ENCODE results near the gene NLRP7. TPM values are rescaled to one million over a fixed set of nuclear protein-coding genes. Genes with fewer than 3 reads are reported as not detected.

Gene NLRP7
- total and polyA plus RNA-seq, 7 experiments from 2014 or later, result not detected

GRCh38 chr19:54883228-54883627, 64.1 kb downstream of the NLRP7 start:
- no peak for DNase-seq
- no peaks in the 10 kb centered on the region for H3K9me3 ChIP-seq (ENCODE audit: control insufficient read depth in 2 of 3, low read length in 3 of 3)
- no peaks in the 10 kb centered on the region for H3K36me3 ChIP-seq (ENCODE audit: control insufficient read depth in 2 of 3, insufficient read depth in 3 of 3, low read length in 3 of 3)
- ChIA-PET POLR2A (no interaction called here), CTCF (interaction anchor here (0.6 kb wide), 1 partner anchor 79 kb away, joined by 3 read pairs; no protein-coding TSS in a partner anchor)
- no peaks in the 10 kb centered on the region for H3K4me1 ChIP-seq (ENCODE audit: control insufficient read depth in 2 of 2, insufficient read depth in 2 of 2, low read length in 2 of 2)
- H3K36me3 Mint-ChIP-seq, result peaks cover 0 to 2% (median 0%) of the 10 kb centered on the region in 5 donors
- intact Hi-C loops (cut with micrococcal nuclease), result loop anchor here in 1 of 2 donors (2.0 to 10.0 kb wide), 7 partner anchors 36 to 532 kb away; partner anchors contain the start of genes PPP1R12C and RDH13
- no peak overlapping the region for H3K27ac ChIP-seq (ENCODE audit: low read depth, low read length)
- no peaks in the 10 kb centered on the region for H3K27me3 ChIP-seq (ENCODE audit: control insufficient read depth in 2 of 2, insufficient read depth in 2 of 2, low read length in 2 of 2)
- no peak overlapping the region for H3K4me3 ChIP-seq (ENCODE audit: low read length)
- peaks cover 12 to 50% (median 33%) of the 10 kb centered on the region in 5 donors for H3K27me3 Mint-ChIP-seq
- H3K4me3 Mint-ChIP-seq, result no peak overlapping the region
- ATAC-seq, result no peak
- no peak overlapping the region for H3K27ac Mint-ChIP-seq
- peaks cover 0 to 9% (median 0%) of the 10 kb centered on the region in 7 donors for H3K4me1 Mint-ChIP-seq
- peaks cover 0 to 9% (median 0%) of the 10 kb centered on the region in 11 donors for H3K9me3 Mint-ChIP-seq

GRCh38 chr19:54882758-54883157, 64.6 kb downstream of the NLRP7 start:
- H3K9me3 Mint-ChIP-seq, result peaks cover 0 to 9% (median 0%) of the 10 kb centered on the region in 11 donors
- no peaks in the 10 kb centered on the region for H3K9me3 ChIP-seq (ENCODE audit: control insufficient read depth in 2 of 3, low read length in 3 of 3)
- ChIA-PET CTCF (interaction anchor here (0.6 kb wide), 1 partner anchor 79 kb away, joined by 3 read pairs; no protein-coding TSS in a partner anchor), POLR2A (no interaction called here)
- no peak overlapping the region for H3K27ac ChIP-seq (ENCODE audit: low read depth, low read length)
- peak overlapping the region in 2 of 9 donors; percentile 51 to 82 for H3K27ac Mint-ChIP-seq
- ATAC-seq (peak; percentile 40), DNase-seq (no peak)
- H3K4me1 Mint-ChIP-seq, result peaks cover 0 to 11% (median 0%) of the 10 kb centered on the region in 7 donors
- no peaks in the 10 kb centered on the region for H3K27me3 ChIP-seq (ENCODE audit: control insufficient read depth in 2 of 2, insufficient read depth in 2 of 2, low read length in 2 of 2)
- no peaks in the 10 kb centered on the region for H3K4me1 ChIP-seq (ENCODE audit: control insufficient read depth in 2 of 2, insufficient read depth in 2 of 2, low read length in 2 of 2)
- H3K4me3 ChIP-seq (ENCODE audit: low read length), result no peak overlapping the region
- no peaks in the 10 kb centered on the region for H3K36me3 ChIP-seq (ENCODE audit: control insufficient read depth in 2 of 3, insufficient read depth in 3 of 3, low read length in 3 of 3)
- intact Hi-C loops (cut with micrococcal nuclease), result loop anchor here in 1 of 2 donors (2.0 to 10.0 kb wide), 7 partner anchors 36 to 532 kb away; partner anchors contain the start of genes PPP1R12C and RDH13
- H3K36me3 Mint-ChIP-seq, result peaks cover 0 to 2% (median 0%) of the 10 kb centered on the region in 5 donors
- peak overlapping the region in 2 of 10 donors; percentile 36 to 68 for H3K4me3 Mint-ChIP-seq
- peaks cover 12 to 51% (median 35%) of the 10 kb centered on the region in 5 donors for H3K27me3 Mint-ChIP-seq

- Histone ChIP-seq H3K36me3 (ENCODE audit: control insufficient read depth in 2 of 3, insufficient read depth in 3 of 3, low read length in 3 of 3) (no peaks in the 10 kb centered on the region), H3K9me3 (ENCODE audit: control insufficient read depth in 2 of 3, low read length in 3 of 3) (no peaks in the 10 kb centered on the region), H3K4me1 (ENCODE audit: control insufficient read depth in 2 of 2, insufficient read depth in 2 of 2, low read length in 2 of 2) (no peaks in the 10 kb centered on the region), H3K4me3 (ENCODE audit: low read length) (no peak overlapping the region), H3K27ac (ENCODE audit: low read depth, low read length) (no peak overlapping the region), H3K27me3 (ENCODE audit: control insufficient read depth in 2 of 2, insufficient read depth in 2 of 2, low read length in 2 of 2) (no peaks in the 10 kb centered on the region)
- Mint-ChIP-seq H3K4me3 (no peak overlapping the region), H3K27ac (no peak overlapping the region), H3K27me3 (peaks cover 12 to 51% (median 35%) of the 10 kb centered on the region in 5 donors), H3K36me3 (peaks cover 0 to 2% (median 0%) of the 10 kb centered on the region in 5 donors), H3K9me3 (peaks cover 0 to 15% (median 0%) of the 10 kb centered on the region in 11 donors), H3K4me1 (peaks cover 0 to 11% (median 0%) of the 10 kb centered on the region in 7 donors)
- intact Hi-C loops (cut with micrococcal nuclease), result loop anchor here in 1 of 2 donors (1.0 to 10.0 kb wide), 8 partner anchors 37 to 533 kb away; partner anchors contain the start of genes PPP1R12C and RDH13
- no peak for DNase-seq
- CTCF ChIA-PET, result interaction anchor here (0.7 kb wide), 1 partner anchor 318 kb away, joined by 5 read pairs; no protein-coding TSS in a partner anchor
- ATAC-seq, result no peak
- POLR2A ChIA-PET, result no interaction called here
Observed at GRCh38 chr19:54881884-54882283, 65.4 kb downstream of the NLRP7 start.

GRCh38 chr19:54877471-54877870, 69.9 kb downstream of the NLRP7 start:
- peaks cover 0 to 10% (median 0%) of the 10 kb centered on the region in 7 donors for H3K4me1 Mint-ChIP-seq
- peaks cover 0 to 19% (median 2%) of the 10 kb centered on the region in 11 donors for H3K9me3 Mint-ChIP-seq
- H3K4me1 ChIP-seq (ENCODE audit: control insufficient read depth in 2 of 2, insufficient read depth in 2 of 2, low read length in 2 of 2), result no peaks in the 10 kb centered on the region
- intact Hi-C loops (cut with micrococcal nuclease), result no loop called here
- ATAC-seq (no peak), DNase-seq (no peak)
- H3K4me3 Mint-ChIP-seq, result no peak overlapping the region
- POLR2A ChIA-PET, result no interaction called here
- no peaks in the 10 kb centered on the region for H3K27me3 ChIP-seq (ENCODE audit: control insufficient read depth in 2 of 2, insufficient read depth in 2 of 2, low read length in 2 of 2)
- CTCF ChIA-PET, result interaction anchor here (0.6 kb wide), 1 partner anchor 31 kb away, joined by 3 read pairs; no protein-coding TSS in a partner anchor
- no peaks in the 10 kb centered on the region for H3K36me3 ChIP-seq (ENCODE audit: control insufficient read depth in 2 of 3, insufficient read depth in 3 of 3, low read length in 3 of 3)
- H3K27ac ChIP-seq (ENCODE audit: low read depth, low read length), result no peak overlapping the region
- H3K27me3 Mint-ChIP-seq, result peaks cover 0 to 34% (median 32%) of the 10 kb centered on the region in 5 donors
- H3K36me3 Mint-ChIP-seq, result no peaks in the 10 kb centered on the region
- H3K4me3 ChIP-seq (ENCODE audit: low read length), result no peak overlapping the region
- H3K9me3 ChIP-seq (ENCODE audit: control insufficient read depth in 2 of 3, low read length in 3 of 3), result no peaks in the 10 kb centered on the region
- H3K27ac Mint-ChIP-seq, result no peak overlapping the region

- POLR2A ChIA-PET, result no interaction called here
- Histone ChIP-seq H3K27ac (ENCODE audit: low read depth, low read length) (no peak overlapping the region), H3K36me3 (ENCODE audit: control insufficient read depth in 2 of 3, insufficient read depth in 3 of 3, low read length in 3 of 3) (no peaks in the 10 kb centered on the region), H3K9me3 (ENCODE audit: control insufficient read depth in 2 of 3, low read length in 3 of 3) (no peaks in the 10 kb centered on the region), H3K4me3 (ENCODE audit: low read length) (no peak overlapping the region), H3K27me3 (ENCODE audit: control insufficient read depth in 2 of 2, insufficient read depth in 2 of 2, low read length in 2 of 2) (no peaks in the 10 kb centered on the region), H3K4me1 (ENCODE audit: control insufficient read depth in 2 of 2, insufficient read depth in 2 of 2, low read length in 2 of 2) (no peaks in the 10 kb centered on the region)
- CTCF ChIA-PET, result interaction anchor here (1.1 kb wide), 1 partner anchor 15 kb away, joined by 8 read pairs; no protein-coding TSS in a partner anchor
- ATAC-seq, result peak; percentile 64
- Mint-ChIP-seq H3K27ac (no peak overlapping the region), H3K36me3 (no peaks in the 10 kb centered on the region), H3K27me3 (peaks cover 13 to 30% (median 25%) of the 10 kb centered on the region in 5 donors), H3K4me3 (no peak overlapping the region), H3K4me1 (peaks cover 0 to 8% (median 0%) of the 10 kb centered on the region in 7 donors), H3K9me3 (peaks cover 0 to 29% (median 4%) of the 10 kb centered on the region in 11 donors)
- intact Hi-C loops (cut with micrococcal nuclease), result no loop called here
- no peak for DNase-seq
Observed at GRCh38 chr19:54875506-54875905, 71.8 kb downstream of the NLRP7 start.

- no peak for DNase-seq
- Histone ChIP-seq H3K36me3 (ENCODE audit: control insufficient read depth in 2 of 3, insufficient read depth in 3 of 3, low read length in 3 of 3) (no peaks in the 10 kb centered on the region), H3K4me3 (ENCODE audit: low read length) (no peak within 1 kb of the TSS), H3K4me1 (ENCODE audit: control insufficient read depth in 2 of 2, insufficient read depth in 2 of 2, low read length in 2 of 2) (no peaks in the 10 kb centered on the region), H3K27ac (ENCODE audit: low read depth, low read length) (no peak within 1 kb of the TSS), H3K27me3 (ENCODE audit: control insufficient read depth in 2 of 2, insufficient read depth in 2 of 2, low read length in 2 of 2) (no peaks in the 10 kb centered on the region), H3K9me3 (ENCODE audit: control insufficient read depth in 2 of 3, low read length in 3 of 3) (no peaks in the 10 kb centered on the region)
- ATAC-seq, result peak; percentile 55
- Mint-ChIP-seq H3K36me3 (no peaks in the 10 kb centered on the region), H3K9me3 (peaks cover 0 to 28% (median 5%) of the 10 kb centered on the region in 11 donors), H3K27ac (no peak within 1 kb of the TSS), H3K4me3 (no peak within 1 kb of the TSS), H3K27me3 (peaks cover 13 to 21% (median 18%) of the 10 kb centered on the region in 5 donors), H3K4me1 (peaks cover 0 to 8% (median 0%) of the 10 kb centered on the region in 7 donors)
- POLR2A ChIA-PET, result no interaction called here
- CTCF ChIA-PET, result no interaction called here
- intact Hi-C loops (cut with micrococcal nuclease), result no loop called here
Observed at GRCh38 chr19:54873990-54874389, 73.3 kb downstream of the NLRP7 start, which contains the start of gene FCAR. Gene FCAR, plus strand, starts transcription at chr19:54874235. Its CDS starts 55 bp downstream, at chr19:54874290.

Measured in naive thymus-derived CD4-positive, alpha-beta T cell (primary cell).